Hematopoietic multipotent progenitor cell (in vitro differentiated cells): ENCODE data around the gene CNTN4. TPM values are rescaled to one million over a fixed set of nuclear protein-coding genes. Genes with fewer than 3 reads are reported as not detected.
"Not testable (repeated sequence)": the region's sequence is repeated elsewhere in the genome, so short reads cannot be mapped to it uniquely, and the experiment has no call there.

Source experiments
- DNase-seq, 3 donors: peaks; one replicate each; pipeline ENCODE4 v3.0.0-alpha.2; 2011 to 2015; ENCODE audit warnings: low read depth in 2 of 3, low spot score in 2 of 3
- total RNA-seq: library from RNA; depleted of rRNA; stranded (reverse); fragments of >200 nt; gene quantifications from one replicate; pipeline ENCODE4 v1.2.3, GENCODE V29; 2012

CNTN4 gene
- total RNA-seq, result 0.27 TPM

- DNase-seq, result peak in 2 of 3 donors; percentile 67 to 71
Observed at GRCh38 chr3:2098398-2099027, at the start of gene CNTN4. Gene CNTN4 (plus strand): TSS chr3:2098866.

GRCh38 chr3:2061360-2061759 lies 37.3 kb upstream of the CNTN4 start:
- no peak for DNase-seq

GRCh38 chr3:2071531-2071930 lies 27.1 kb upstream of the CNTN4 start:
- DNase-seq, result no peak

- no peak for DNase-seq
Observed at GRCh38 chr3:2078821-2079220, 19.8 kb upstream of the CNTN4 start.

- DNase-seq, result no peak
Observed at GRCh38 chr3:2082871-2083480, 15.7 kb upstream of the CNTN4 start.

GRCh38 chr3:2083558-2083957 lies 15.1 kb upstream of the CNTN4 start:
- not testable (repeated sequence) for DNase-seq

- no peak for DNase-seq
Observed at GRCh38 chr3:2090095-2090911, 8.4 kb upstream of the CNTN4 start.

GRCh38 chr3:2092758-2093157 lies 5.9 kb upstream of the CNTN4 start:
- no peak for DNase-seq

GRCh38 chr3:2094941-2095340 lies 3.7 kb upstream of the CNTN4 start:
- DNase-seq, result no peak

- DNase-seq, result no peak
Observed at GRCh38 chr3:2096216-2096615, 2.5 kb upstream of the CNTN4 start.

- peak in 1 of 3 donors; percentile 1 for DNase-seq
Observed at GRCh38 chr3:2097641-2098191, 950 bp upstream of the CNTN4 start.

GRCh38 chr3:2099028-2099671 lies 484 bp downstream of the CNTN4 start:
- DNase-seq, result peak in 2 of 3 donors; percentile 17 to 42

- DNase-seq, result peak in 1 of 3 donors; percentile 3
Observed at GRCh38 chr3:2099779-2100191, 1.1 kb downstream of the CNTN4 start.

GRCh38 chr3:2106438-2106837 lies 7.8 kb downstream of the CNTN4 start:
- DNase-seq, result no peak

- DNase-seq, result no peak
Observed at GRCh38 chr3:2110597-2111117, 12.0 kb downstream of the CNTN4 start.

GRCh38 chr3:2114617-2115275 lies 16.1 kb downstream of the CNTN4 start:
- no peak for DNase-seq

- no peak for DNase-seq
Observed at GRCh38 chr3:2130726-2131125, 32.1 kb downstream of the CNTN4 start.

GRCh38 chr3:2133146-2133545 lies 34.5 kb downstream of the CNTN4 start:
- DNase-seq, result no peak

- DNase-seq, result no peak
Observed at GRCh38 chr3:2137651-2138050, 39.0 kb downstream of the CNTN4 start.

- no peak for DNase-seq
Observed at GRCh38 chr3:2141482-2141881, 42.8 kb downstream of the CNTN4 start.
